WERI-Rb-1 (cell line): ENCODE measurements around the gene RHBDF2.

Experiments used
- DNase-seq: peaks from one replicate; pipeline ENCODE4 v3.0.0-alpha.2; 2020
- H3K27ac ChIP-seq: fragments of 250-450 bp; sonication (Bioruptor Pico); 2 replicates; pipeline ENCODE4 v1.5.1; 2020; ENCODE audit warnings: mild to moderate bottlenecking, moderate library complexity
- H3K27me3 ChIP-seq: fragments of 250-450 bp; sonication (Bioruptor Pico); 2 replicates; pipeline ENCODE4 v1.5.1; 2021; ENCODE audit warnings: mild to moderate bottlenecking, low read depth, moderate library complexity; ENCODE audit not compliant: insufficient read depth, severe bottlenecking
- H3K36me3 ChIP-seq: fragments of 250-450 bp; sonication (Bioruptor Pico); 2 replicates; pipeline ENCODE4 v1.5.1; 2020; ENCODE audit warnings: mild to moderate bottlenecking, moderate library complexity
- H3K4me3 ChIP-seq: 2 replicates; pipeline ENCODE4 v1.5.1; 2011; ENCODE audit warnings: low read depth, mild to moderate bottlenecking, control low read depth, low read length
- H3K9me3 ChIP-seq: fragments of 250-450 bp; sonication (Bioruptor Pico); 2 replicates; pipeline ENCODE4 v1.5.1; 2021; ENCODE audit warnings: mild to moderate bottlenecking, moderate library complexity; ENCODE audit not compliant: severe bottlenecking
- TF ChIP-seq, protein P1 (sequence below): IDR thresholded peaks from 2 replicates; pipeline ENCODE4 v1.5.1; 2011; ENCODE audit warnings: low read depth, mild to moderate bottlenecking, control low read depth, inconsistent platforms, low read length

RHBDF2 gene

DNA sequence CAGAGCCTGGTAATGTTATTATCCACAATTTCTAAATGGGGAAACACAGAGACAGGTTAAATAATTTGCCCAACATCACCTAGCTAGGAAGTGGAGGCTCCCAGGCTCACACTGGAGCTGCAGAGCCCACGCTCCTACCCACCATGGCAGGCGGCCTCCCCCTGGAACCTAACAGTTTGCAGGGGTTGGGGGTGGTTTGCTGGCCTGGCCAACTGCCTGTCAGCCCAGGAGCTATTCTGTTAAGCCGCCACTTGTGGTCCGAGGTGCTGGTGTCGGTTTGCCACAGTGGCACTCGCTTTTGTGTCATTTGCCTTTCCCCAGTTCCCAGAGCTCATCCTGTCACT is 42.2 kb upstream of the RHBDF2 start:
- peak; percentile 39 for DNase-seq
- Histone ChIP-seq H3K9me3 (no peaks in the 10 kb centered on the region), H3K4me3 (peak overlapping the region; percentile 0; the same call in 1 of the 2 replicates), H3K36me3 (peaks cover 2% of the 10 kb centered on the region; the same call in 1 of the 2 replicates), H3K27me3 (no peaks in the 10 kb centered on the region), H3K27ac (peak overlapping the region; percentile 96)
- TF ChIP-seq, protein P1, sequence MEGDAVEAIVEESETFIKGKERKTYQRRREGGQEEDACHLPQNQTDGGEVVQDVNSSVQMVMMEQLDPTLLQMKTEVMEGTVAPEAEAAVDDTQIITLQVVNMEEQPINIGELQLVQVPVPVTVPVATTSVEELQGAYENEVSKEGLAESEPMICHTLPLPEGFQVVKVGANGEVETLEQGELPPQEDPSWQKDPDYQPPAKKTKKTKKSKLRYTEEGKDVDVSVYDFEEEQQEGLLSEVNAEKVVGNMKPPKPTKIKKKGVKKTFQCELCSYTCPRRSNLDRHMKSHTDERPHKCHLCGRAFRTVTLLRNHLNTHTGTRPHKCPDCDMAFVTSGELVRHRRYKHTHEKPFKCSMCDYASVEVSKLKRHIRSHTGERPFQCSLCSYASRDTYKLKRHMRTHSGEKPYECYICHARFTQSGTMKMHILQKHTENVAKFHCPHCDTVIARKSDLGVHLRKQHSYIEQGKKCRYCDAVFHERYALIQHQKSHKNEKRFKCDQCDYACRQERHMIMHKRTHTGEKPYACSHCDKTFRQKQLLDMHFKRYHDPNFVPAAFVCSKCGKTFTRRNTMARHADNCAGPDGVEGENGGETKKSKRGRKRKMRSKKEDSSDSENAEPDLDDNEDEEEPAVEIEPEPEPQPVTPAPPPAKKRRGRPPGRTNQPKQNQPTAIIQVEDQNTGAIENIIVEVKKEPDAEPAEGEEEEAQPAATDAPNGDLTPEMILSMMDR = no peak

DNA sequence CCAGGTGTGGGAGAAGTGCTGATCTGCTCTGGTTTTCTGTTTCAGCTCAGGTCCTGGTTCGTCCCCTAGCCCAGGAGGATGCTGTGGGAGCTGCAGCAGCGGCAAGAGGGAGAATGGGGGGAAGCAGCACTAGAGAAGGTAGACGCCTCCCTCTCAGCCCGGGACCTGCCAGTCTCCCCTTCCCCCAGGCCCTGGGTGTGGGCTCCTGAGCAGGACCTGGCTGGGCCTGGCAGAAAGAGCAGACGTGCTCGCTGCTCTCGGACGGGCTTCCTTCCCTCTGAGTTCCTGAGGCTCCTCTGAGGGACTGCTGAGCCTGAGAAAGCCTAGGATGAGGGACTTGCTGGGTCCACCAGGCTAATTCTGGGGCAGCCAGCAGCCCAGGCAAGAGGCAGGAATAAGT is 41.8 kb upstream of the RHBDF2 start:
- no peak for DNase-seq
- no peaks in the 10 kb centered on the region for H3K27me3 ChIP-seq
- H3K27ac ChIP-seq = peak overlapping the region; percentile 96
- H3K36me3 ChIP-seq = peaks cover 2% of the 10 kb centered on the region; the same call in 1 of the 2 replicates
- H3K4me3 ChIP-seq = no peak overlapping the region
- no peaks in the 10 kb centered on the region for H3K9me3 ChIP-seq
- TF ChIP-seq, protein P1 = no peak

DNA sequence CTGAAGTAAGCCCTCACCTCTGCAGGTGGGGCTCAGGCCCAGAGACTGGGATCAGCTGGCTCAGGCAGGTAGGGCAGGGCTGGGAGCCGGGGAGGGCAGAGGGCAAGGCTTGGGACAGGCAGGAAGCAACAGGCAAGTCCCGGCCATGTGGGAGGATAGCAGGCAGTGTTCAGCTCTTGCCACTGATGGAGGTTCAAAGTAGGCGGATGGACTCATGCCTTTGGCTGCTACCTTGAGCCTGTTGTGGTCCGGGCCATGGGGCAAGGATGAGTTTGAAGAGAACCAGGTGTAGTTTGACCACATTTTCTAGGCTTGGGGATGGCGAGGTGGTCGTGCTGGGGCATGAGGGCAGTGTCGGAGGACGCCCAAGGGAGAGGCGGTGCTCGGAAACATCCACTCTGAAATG is 41.3 kb upstream of the RHBDF2 start:
- Histone ChIP-seq H3K4me3 (no peak overlapping the region), H3K27ac (peak overlapping the region; percentile 96), H3K27me3 (no peaks in the 10 kb centered on the region), H3K36me3 (peaks cover 2% of the 10 kb centered on the region; the same call in 1 of the 2 replicates), H3K9me3 (no peaks in the 10 kb centered on the region)
- no peak for DNase-seq
- TF ChIP-seq, protein P1 = no peak

DNA sequence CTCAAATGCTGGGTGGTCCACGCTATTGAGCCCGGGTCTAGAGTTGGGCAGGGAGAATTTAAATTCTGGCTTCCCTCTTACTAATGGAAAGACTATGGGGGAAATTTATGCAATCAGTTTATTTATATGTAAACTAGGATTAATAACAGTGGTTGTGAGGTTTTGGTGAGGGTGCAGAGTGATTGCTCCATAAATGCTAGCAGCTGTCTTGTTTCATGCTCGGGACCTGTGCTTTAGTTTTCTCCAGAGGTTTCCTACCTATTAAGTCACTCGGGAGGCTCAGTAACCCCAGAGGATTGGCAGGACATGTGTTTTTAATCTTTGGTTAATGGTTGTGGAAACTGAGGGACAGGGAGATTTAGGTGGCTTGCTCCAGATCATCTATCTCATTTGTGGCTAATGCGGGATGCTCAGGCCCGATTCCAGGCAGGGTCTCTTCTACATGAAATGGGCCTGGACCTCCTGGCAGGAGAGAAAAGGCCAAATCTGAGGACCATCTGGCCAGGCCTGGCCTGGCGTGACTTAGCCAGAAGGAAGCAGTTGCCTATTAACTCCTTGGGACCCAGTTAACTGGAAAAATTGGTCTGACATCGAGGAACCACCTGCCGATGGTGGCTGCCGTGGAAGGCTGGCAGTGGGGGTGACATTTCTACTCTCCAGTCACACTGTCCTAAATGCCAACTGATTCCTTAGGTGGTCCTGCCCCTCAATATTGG is 40.7 kb upstream of the RHBDF2 start:
- TF ChIP-seq, protein P1 = no peak
- Histone ChIP-seq H3K9me3 (no peaks in the 10 kb centered on the region), H3K27ac (peak overlapping the region; percentile 96), H3K4me3 (peak overlapping the region; percentile 23), H3K36me3 (peaks cover 2% of the 10 kb centered on the region; the same call in 1 of the 2 replicates), H3K27me3 (no peaks in the 10 kb centered on the region)
- peak; percentile 76 for DNase-seq

DNA sequence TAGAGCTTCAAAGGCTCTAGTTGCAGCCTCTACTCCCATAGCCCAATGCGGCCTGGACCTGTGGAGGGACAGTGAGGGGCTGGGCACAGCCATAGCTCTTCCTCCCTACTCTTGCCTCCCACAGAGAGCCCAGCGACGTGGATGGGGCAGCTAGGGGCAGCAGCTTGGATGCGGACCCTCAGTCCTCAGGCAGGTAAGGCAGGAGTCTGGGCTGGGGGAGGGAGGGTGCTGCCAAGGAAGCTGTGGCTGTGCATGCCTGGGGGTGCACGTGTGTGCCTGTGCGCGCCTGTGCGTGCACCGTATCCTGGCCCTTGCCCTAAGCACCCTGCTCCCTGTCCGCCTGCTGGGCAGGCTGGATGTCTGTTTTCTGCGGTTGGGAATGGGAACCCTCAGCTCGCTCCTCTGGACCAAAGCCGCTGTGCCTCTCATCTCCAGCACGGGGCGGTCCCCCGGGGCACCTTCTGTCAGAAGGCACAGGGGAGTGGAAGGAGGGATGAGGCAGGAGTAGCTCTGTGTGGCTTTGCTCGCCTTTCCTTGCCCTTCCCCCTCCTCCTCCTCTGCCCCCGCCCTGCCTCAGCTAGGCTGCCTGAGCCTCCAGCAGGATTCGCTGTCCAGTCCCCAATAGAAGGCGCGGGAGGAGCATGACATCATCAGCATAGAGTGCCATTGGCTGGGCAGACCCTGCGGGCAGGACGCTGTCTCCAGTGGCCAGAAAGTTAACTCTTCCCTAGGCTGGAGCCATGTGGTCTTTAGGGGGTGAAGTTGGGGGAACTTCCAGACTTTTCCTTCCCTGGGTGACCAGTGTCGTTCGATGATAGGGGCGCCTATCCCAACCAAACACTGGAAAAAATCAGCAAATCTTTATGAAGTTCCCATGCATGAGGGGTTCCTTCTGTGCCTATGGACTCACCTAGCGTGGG is 39.4 kb upstream of the RHBDF2 start:
- peak overlapping the region; percentile 38 for H3K4me3 ChIP-seq
- peak; percentile 100 for DNase-seq
- H3K36me3 ChIP-seq = peaks cover 2% of the 10 kb centered on the region; the same call in 1 of the 2 replicates
- peak overlapping the region; percentile 96 for H3K27ac ChIP-seq
- H3K27me3 ChIP-seq = no peaks in the 10 kb centered on the region
- no peaks in the 10 kb centered on the region for H3K9me3 ChIP-seq
- TF ChIP-seq, protein P1 = no peak
